HEK293T (cell line): ENCODE data around the gene AP1G2.

Experiments
- CTCF ChIA-PET: fragments of 350-600 bp; formaldehyde crosslinking; extraction: SDS; loops from one replicate; lab custom pipeline; 2021; ENCODE audit warnings: antibody characterized with exemption, inconsistent platforms; lab: Yijun Ruan, JAX
- POLR2A ChIA-PET: fragments of 350-600 bp; formaldehyde crosslinking; extraction: SDS; loops from one replicate; lab custom pipeline; 2020; ENCODE audit warnings: antibody characterized with exemption, inconsistent platforms; lab: Yijun Ruan, JAX
- DNase-seq: peaks from one replicate; pipeline ENCODE4 v3.0.0; 2012; ENCODE audit warnings: mixed read lengths; ENCODE audit errors: extremely low spot score
- ARNT ChIP-seq: fragments of 450-650 bp; IDR thresholded peaks from 2 replicates; pipeline ENCODE4 v1.6.1; 2017; ENCODE audit warnings: mild to moderate bottlenecking
- BHLHE40 ChIP-seq: fragments of 450-650 bp; IDR thresholded peaks from 2 replicates; pipeline ENCODE4 v1.6.1; 2016; ENCODE audit warnings: mild to moderate bottlenecking, moderate library complexity, borderline replicate concordance
- CTBP1 ChIP-seq: fragments of 450-650 bp; IDR thresholded peaks from 2 replicates; pipeline ENCODE4 v1.6.1; 2016; ENCODE audit warnings: borderline replicate concordance
- ELF4 ChIP-seq: fragments of 450-650 bp; IDR thresholded peaks from 2 replicates; pipeline ENCODE4 v1.6.1; 2017; ENCODE audit warnings: antibody characterized with exemption
- FOXA1 ChIP-seq: fragments of 450-650 bp; IDR thresholded peaks from 2 replicates; pipeline ENCODE4 v1.6.1; 2016; ENCODE audit warnings: mild to moderate bottlenecking
- FOXK2 ChIP-seq: fragments of 450-650 bp; IDR thresholded peaks from 2 replicates; pipeline ENCODE4 v1.6.1; 2016; ENCODE audit warnings: mild to moderate bottlenecking
- FOXM1 ChIP-seq: fragments of 450-650 bp; IDR thresholded peaks from 2 replicates; pipeline ENCODE4 v1.6.1; 2017; ENCODE audit warnings: mild to moderate bottlenecking, borderline replicate concordance
- HDGF ChIP-seq: fragments of 450-650 bp; IDR thresholded peaks from 2 replicates; pipeline ENCODE4 v1.6.1; 2017; ENCODE audit warnings: antibody characterized with exemption, borderline replicate concordance
- L3MBTL2 ChIP-seq: fragments of 450-650 bp; conservative IDR thresholded peaks from 2 replicates; pipeline ENCODE4 v1.6.1; 2016; ENCODE audit warnings: mild to moderate bottlenecking
- LEF1 ChIP-seq: fragments of 450-650 bp; IDR thresholded peaks from 2 replicates; pipeline ENCODE4 v1.6.1; 2017; ENCODE audit warnings: mild to moderate bottlenecking, borderline replicate concordance
- NFRKB ChIP-seq: fragments of 450-650 bp; IDR thresholded peaks from 2 replicates; pipeline ENCODE4 v1.6.1; 2016; ENCODE audit warnings: mild to moderate bottlenecking, moderate library complexity
- SP1 ChIP-seq: fragments of 450-650 bp; IDR thresholded peaks from 2 replicates; pipeline ENCODE4 v1.6.1; 2017
- SUZ12 ChIP-seq: fragments of 450-650 bp; IDR thresholded peaks from 2 replicates; pipeline ENCODE4 v1.6.1; 2016; ENCODE audit warnings: mild to moderate bottlenecking
- TARDBP ChIP-seq: fragments of 450-650 bp; IDR thresholded peaks from 2 replicates; pipeline ENCODE4 v1.6.1; 2016
- ZNF384 ChIP-seq: fragments of 450-650 bp; IDR thresholded peaks from 2 replicates; pipeline ENCODE4 v1.6.1; 2016
- TF ChIP-seq, protein P1 (sequence below): fragments of 450-650 bp; IDR thresholded peaks from 2 replicates; pipeline ENCODE4 v1.6.1; 2016

Gene AP1G2

GRCh38 chr14:23558346-23559009, 9.1 kb downstream of the AP1G2 start:
- no peak for DNase-seq
- ChIA-PET POLR2A (interaction anchor here (0.9 to 1.7 kb wide), 4 partner anchors 10 to 464 kb away, joined by 3 to 6 read pairs (median 4); partner anchors contain the start of gene ACIN1), CTCF (interaction anchor here (1.2 to 4.3 kb wide), 3 partner anchors 14 to 81 kb away, joined by 5 to 53 read pairs (median 11); no protein-coding TSS in a partner anchor)
- TF ChIP-seq, protein P1, sequence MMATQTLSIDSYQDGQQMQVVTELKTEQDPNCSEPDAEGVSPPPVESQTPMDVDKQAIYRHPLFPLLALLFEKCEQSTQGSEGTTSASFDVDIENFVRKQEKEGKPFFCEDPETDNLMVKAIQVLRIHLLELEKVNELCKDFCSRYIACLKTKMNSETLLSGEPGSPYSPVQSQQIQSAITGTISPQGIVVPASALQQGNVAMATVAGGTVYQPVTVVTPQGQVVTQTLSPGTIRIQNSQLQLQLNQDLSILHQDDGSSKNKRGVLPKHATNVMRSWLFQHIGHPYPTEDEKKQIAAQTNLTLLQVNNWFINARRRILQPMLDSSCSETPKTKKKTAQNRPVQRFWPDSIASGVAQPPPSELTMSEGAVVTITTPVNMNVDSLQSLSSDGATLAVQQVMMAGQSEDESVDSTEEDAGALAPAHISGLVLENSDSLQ: no peak

- ChIA-PET CTCF (interaction anchor here (2.4 to 4.3 kb wide), 2 partner anchors 74 to 81 kb away, joined by 11 to 53 read pairs; no protein-coding TSS in a partner anchor), POLR2A (interaction anchor here (0.9 to 1.7 kb wide), 4 partner anchors 10 to 463 kb away, joined by 3 to 6 read pairs (median 4); partner anchors contain the start of gene ACIN1)
- DNase-seq: no peak
- no peak for TF ChIP-seq LEF1
- TF ChIP-seq ELF4: no peak
- TF ChIP-seq NFRKB: no peak
- no peak for TF ChIP-seq FOXM1
- no peak for TF ChIP-seq CTBP1
- no peak for TF ChIP-seq SP1
- TF ChIP-seq SUZ12: no peak
- no peak for TF ChIP-seq FOXK2
- TF ChIP-seq ZNF384: no peak
- TF ChIP-seq, protein P1: no peak
- TF ChIP-seq FOXA1: no peak
- TF ChIP-seq L3MBTL2: no peak
- TF ChIP-seq BHLHE40: no peak
- TF ChIP-seq TARDBP: no peak
- TF ChIP-seq ARNT: no peak
- no peak for TF ChIP-seq HDGF
These were observed 9.6 kb downstream of the AP1G2 start for GRCh38 chr14:23557946-23558345.

- TF ChIP-seq, protein P1: no peak
- no peak for TF ChIP-seq ELF4
- TF ChIP-seq BHLHE40: no peak
- no peak for TF ChIP-seq FOXK2
- DNase-seq: no peak
- ChIA-PET CTCF (interaction anchor here (2.4 kb wide), 1 partner anchor 73 kb away, joined by 11 read pairs; no protein-coding TSS in a partner anchor), POLR2A (interaction anchor here (0.8 to 2.3 kb wide), 8 partner anchors 10 to 463 kb away, joined by 3 to 10 read pairs (median 3); partner anchors contain the start of gene ACIN1)
These were observed 10.1 kb downstream of the AP1G2 start for GRCh38 chr14:23557521-23557920.

DNA sequence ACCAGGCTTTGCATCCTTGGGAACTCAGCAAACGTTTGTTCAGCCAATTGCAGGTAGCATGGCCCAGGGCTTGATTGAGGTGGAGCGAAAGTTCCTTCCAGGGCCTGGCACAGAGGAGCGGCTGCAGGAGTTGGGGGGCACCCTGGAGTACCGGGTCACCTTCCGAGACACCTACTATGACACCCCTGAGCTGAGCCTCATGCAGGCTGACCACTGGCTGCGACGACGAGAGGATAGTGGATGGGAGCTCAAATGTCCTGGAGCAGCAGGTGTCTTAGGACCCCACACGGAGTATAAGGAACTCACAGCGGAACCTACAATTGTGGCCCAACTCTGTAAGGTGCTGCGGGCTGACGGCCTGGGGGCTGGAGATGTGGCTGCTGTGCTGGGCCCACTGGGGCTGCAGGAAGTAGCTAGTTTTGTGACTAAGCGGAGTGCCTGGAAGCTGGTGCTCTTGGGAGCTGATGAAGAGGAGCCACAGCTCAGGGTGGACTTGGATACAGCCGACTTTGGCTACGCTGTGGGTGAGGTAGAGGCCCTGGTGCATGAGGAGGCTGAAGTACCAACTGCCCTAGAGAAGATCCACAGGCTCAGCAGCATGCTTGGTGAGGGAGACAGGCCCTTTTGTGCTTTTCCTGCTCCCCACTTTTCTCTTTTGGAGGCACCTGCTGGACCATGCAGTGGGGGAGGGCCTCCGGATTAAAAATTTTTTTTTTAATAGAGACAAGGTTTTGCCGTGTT, 10.7 kb downstream of the AP1G2 start:
- TF ChIP-seq FOXM1 (no peak), CTBP1 (no peak), BHLHE40 (no peak), TARDBP (no peak), HDGF (no peak), ZNF384 (no peak), ELF4 (no peak), NFRKB (no peak), LEF1 (no peak), ARNT (no peak), L3MBTL2 (no peak), FOXA1 (no peak), FOXK2 (no peak), SUZ12 (no peak), SP1 (no peak)
- TF ChIP-seq, protein P1: no peak
- CTCF ChIA-PET: interaction anchor here (0.8 to 2.4 kb wide), 2 partner anchors 73 to 78 kb away, joined by 4 to 11 read pairs; no protein-coding TSS in a partner anchor
- POLR2A ChIA-PET: interaction anchor here (0.8 to 2.3 kb wide), 6 partner anchors 9 to 80 kb away, joined by 3 to 10 read pairs (median 3); no protein-coding TSS in a partner anchor
- no peak for DNase-seq

DNA sequence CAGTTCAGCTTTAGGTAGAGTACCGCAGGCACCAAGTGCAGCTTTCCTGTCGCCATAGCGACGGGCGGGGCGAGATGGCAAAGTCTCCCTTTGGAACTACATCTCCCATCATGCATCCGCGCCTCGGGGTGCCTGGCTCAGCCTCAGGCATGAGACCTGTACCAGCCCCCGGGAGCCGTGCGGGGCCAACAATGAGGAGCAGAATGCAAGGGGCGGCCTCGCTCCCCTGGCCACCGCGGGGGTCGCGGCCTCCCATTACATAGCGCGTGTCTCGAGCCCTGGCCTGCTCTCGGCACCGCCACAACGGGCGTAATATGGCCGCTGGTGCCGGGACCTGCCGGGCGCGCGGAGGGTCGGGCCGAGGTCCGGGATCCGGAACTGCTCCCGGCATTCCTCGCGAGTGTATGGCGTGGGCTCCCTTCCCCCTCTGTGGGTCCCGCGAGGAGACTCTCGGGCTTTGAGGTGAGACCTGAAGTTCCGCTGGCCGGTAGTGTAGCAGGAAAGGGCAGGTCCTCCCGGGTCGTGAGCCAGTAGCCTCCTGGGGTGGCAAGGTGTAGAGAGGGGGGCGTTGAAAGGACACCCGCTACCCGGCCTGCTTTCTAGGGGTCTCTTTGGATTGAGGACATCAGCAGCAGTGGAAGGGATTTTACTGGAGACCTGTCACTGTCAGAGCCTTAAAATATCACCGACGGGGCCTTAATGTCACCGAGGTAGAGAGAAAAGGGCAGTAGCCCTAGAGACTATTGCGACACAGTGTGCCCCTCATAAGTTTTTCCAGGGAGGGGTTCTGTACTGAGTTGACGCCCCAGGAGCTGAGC, 11.5 kb downstream of the AP1G2 start, which contains the start of gene THTPA:
Gene THTPA, plus strand, starts transcription at position 390 of the 818 bp plus-strand sequence. CDS start 487 bp downstream, outside the sequence.
- TF ChIP-seq ZNF384: no peak
- TF ChIP-seq, protein P1: no peak
- TF ChIP-seq LEF1: no peak
- TF ChIP-seq BHLHE40: no peak
- peak; percentile 71; the same call in 1 of the 2 replicates for TF ChIP-seq ELF4
- POLR2A ChIA-PET: interaction anchor here (0.5 to 2.3 kb wide), 15 partner anchors 8 to 378 kb away, joined by 3 to 10 read pairs (median 3); partner anchors contain the start of genes AP1G2 and PABPN1
- CTCF ChIA-PET: interaction anchor here (0.7 to 1.5 kb wide), 5 partner anchors 18 to 78 kb away, joined by 3 to 4 read pairs (median 3); no protein-coding TSS in a partner anchor
- peak; percentile 86 for DNase-seq
